COLO668 (cell line): ENCODE data around the gene PCDHGA2.
"Not testable (repeated sequence)": the region's sequence is repeated elsewhere in the genome, so short reads cannot be mapped to it uniquely, and the experiment has no call there.

ENCODE experiments used
- DNase-seq: peaks from one replicate; lab custom pipeline; 2025; ENCODE audit not compliant: unreplicated experiment; lab: John Stamatoyannopoulos, UW

The PCDHGA2 gene

GRCh38 chr5:141338538-141339306 lies at the start of gene PCDHGA2:
PCDHGA2 (plus strand) TSS chr5:141338760.
- DNase-seq, result no peak

- no peak for DNase-seq
These were observed 40.2 kb upstream of the PCDHGA2 start for GRCh38 chr5:141298376-141298775.

GRCh38 chr5:141303756-141304155 lies 34.8 kb upstream of the PCDHGA2 start, which contains the start of gene SLC25A2:
SLC25A2 (minus strand) TSS chr5:141304049; CDS start chr5:141303865, 184 bp downstream.
- no peak for DNase-seq

- DNase-seq, result no peak
These were observed 31.9 kb upstream of the PCDHGA2 start for GRCh38 chr5:141306630-141307029.

- DNase-seq, result no peak
These were observed 24.8 kb upstream of the PCDHGA2 start for GRCh38 chr5:141313711-141314110.

GRCh38 chr5:141316963-141317362 lies 21.6 kb upstream of the PCDHGA2 start:
- not testable (repeated sequence) for DNase-seq

- no peak for DNase-seq
These were observed 19.4 kb upstream of the PCDHGA2 start for GRCh38 chr5:141319202-141319601.

GRCh38 chr5:141319699-141320098 lies 18.9 kb upstream of the PCDHGA2 start:
- no peak for DNase-seq

- DNase-seq, result peak; percentile 87
These were observed 18.1 kb upstream of the PCDHGA2 start, which contains the start of gene TAF7 for GRCh38 chr5:141320225-141321169. TAF7 (minus strand) TSS chr5:141320784; CDS start chr5:141320044, 740 bp downstream.

- no peak for DNase-seq
These were observed 16.3 kb upstream of the PCDHGA2 start for GRCh38 chr5:141322261-141322660.

- peak; percentile 1 for DNase-seq
These were observed 12.3 kb upstream of the PCDHGA2 start for GRCh38 chr5:141326088-141326854.

GRCh38 chr5:141328231-141328630 lies 10.3 kb upstream of the PCDHGA2 start:
- DNase-seq, result no peak

- peak; percentile 40 for DNase-seq
These were observed 8.1 kb upstream of the PCDHGA2 start, which contains the start of gene PCDHGA1 for GRCh38 chr5:141330299-141331080. PCDHGA1 (plus strand) TSS chr5:141330514.

GRCh38 chr5:141332571-141332970 lies 6.0 kb upstream of the PCDHGA2 start:
- DNase-seq, result not testable (repeated sequence)

- DNase-seq, result not testable (repeated sequence)
These were observed 2.3 kb downstream of the PCDHGA2 start for GRCh38 chr5:141340781-141341354.

- no peak for DNase-seq
These were observed 4.2 kb downstream of the PCDHGA2 start for GRCh38 chr5:141342773-141343172.

GRCh38 chr5:141343242-141343952 lies 4.8 kb downstream of the PCDHGA2 start, which contains the start of gene PCDHGA3:
PCDHGA3 (plus strand) TSS chr5:141343829; CDS start chr5:141344034, 205 bp downstream.
- DNase-seq, result no peak

- no peak for DNase-seq
These were observed 5.4 kb downstream of the PCDHGA2 start for GRCh38 chr5:141343953-141344463.

- no peak for DNase-seq
These were observed 6.8 kb downstream of the PCDHGA2 start for GRCh38 chr5:141345327-141345726.
